GM21515 (cell line): ENCODE data around the gene BAZ2B.

ENCODE experiments used
- ATAC-seq: cut with Tn5 transposase; IDR thresholded peaks from one replicate; pipeline ENCODE4 v1.9.1; 2021; ENCODE audit not compliant: unreplicated experiment

Gene BAZ2B

GRCh38 chr2:159585622-159586021, 30.7 kb downstream of the BAZ2B start:
- no peak for ATAC-seq

GRCh38 chr2:159584796-159585195, 31.6 kb downstream of the BAZ2B start:
- no peak for ATAC-seq

- no peak for ATAC-seq
These were observed 42.3 kb downstream of the BAZ2B start for GRCh38 chr2:159573846-159574606.

- no peak for ATAC-seq
These were observed 43.1 kb downstream of the BAZ2B start for GRCh38 chr2:159573294-159573693.

- ATAC-seq: no peak
These were observed 43.9 kb downstream of the BAZ2B start for GRCh38 chr2:159572459-159572858.

- no peak for ATAC-seq
These were observed 44.6 kb downstream of the BAZ2B start for GRCh38 chr2:159571540-159572260.

GRCh38 chr2:159564081-159564480, 52.3 kb downstream of the BAZ2B start:
- no peak for ATAC-seq

- no peak for ATAC-seq
These were observed 54.1 kb downstream of the BAZ2B start for GRCh38 chr2:159562248-159562647.

GRCh38 chr2:159561786-159562185, 54.6 kb downstream of the BAZ2B start:
- no peak for ATAC-seq

GRCh38 chr2:159561242-159561641, 55.1 kb downstream of the BAZ2B start:
- no peak for ATAC-seq

GRCh38 chr2:159559034-159559433, 57.3 kb downstream of the BAZ2B start:
- no peak for ATAC-seq

- no peak for ATAC-seq
These were observed 57.9 kb downstream of the BAZ2B start for GRCh38 chr2:159558479-159558878.

GRCh38 chr2:159557437-159558034, 58.8 kb downstream of the BAZ2B start:
- no peak for ATAC-seq

GRCh38 chr2:159555651-159556392, 60.5 kb downstream of the BAZ2B start:
- ATAC-seq: no peak

GRCh38 chr2:159553727-159554126, 62.6 kb downstream of the BAZ2B start:
- no peak for ATAC-seq

- ATAC-seq: no peak
These were observed 64.5 kb downstream of the BAZ2B start for GRCh38 chr2:159551806-159552205.

- no peak for ATAC-seq
These were observed 66.1 kb downstream of the BAZ2B start for GRCh38 chr2:159550231-159550630.

- ATAC-seq: no peak
These were observed 67.1 kb downstream of the BAZ2B start for GRCh38 chr2:159549234-159549633.

GRCh38 chr2:159546716-159547430, 69.5 kb downstream of the BAZ2B start:
- no peak for ATAC-seq

GRCh38 chr2:159546039-159546438, 70.3 kb downstream of the BAZ2B start:
- ATAC-seq: no peak

- ATAC-seq: no peak
These were observed 71.3 kb downstream of the BAZ2B start for GRCh38 chr2:159545085-159545484.
